ENCODE data around the gene PHF3. TPM values are rescaled to one million over a fixed set of nuclear protein-coding genes. Genes with fewer than 3 reads are reported as not detected.

The PHF3 gene
- total RNA-seq, 1 experiment from 2014 or later: 66.6 TPM

- no peaks in the 10 kb centered on the region for H3K9me3 ChIP-seq (ENCODE audit: control insufficient read depth, low read depth, low read length)
- no peaks in the 10 kb centered on the region for H4K20me1 ChIP-seq (ENCODE audit: control insufficient read depth, insufficient read depth, insufficient read length)
- Mint-ChIP-seq H3K4me1 (peaks cover 37 to 43% of the 10 kb centered on the region in 2 experiments), H3K4me3 (peak overlapping the region in 1 of 2 experiments; percentile 86; a peak in 4 of 5 replicates), H3K27ac (no peak overlapping the region), H3K27me3 (ENCODE audit: low read depth) (peaks cover 48% of the 10 kb centered on the region), H3K9me3 (no peaks in the 10 kb centered on the region; a peak in 1 of 5 replicates), H3K36me3 (ENCODE audit: insufficient read depth in 1 of 3, low read depth in 3 of 3) (peaks cover 0 to 2% (median 2%) of the 10 kb centered on the region in 3 experiments; a peak in 3 of 7 replicates)
- no peak overlapping the region for H3K23ac ChIP-seq (ENCODE audit: insufficient read length, low read depth, low read length)
- no peak overlapping the region for H3K14ac ChIP-seq (ENCODE audit: insufficient read depth, low read length)
- H3K18ac ChIP-seq (ENCODE audit: insufficient read length, low read depth, low read length): no peak overlapping the region
- H3K56ac ChIP-seq (ENCODE audit: insufficient read length, low read depth, low read length): no peak overlapping the region
- H3K27me3 ChIP-seq (ENCODE audit: insufficient read depth, low read length): no peaks in the 10 kb centered on the region
- H3K4ac ChIP-seq (ENCODE audit: low read depth, low read length): no peak overlapping the region
- H4K5ac ChIP-seq (ENCODE audit: insufficient read length, low read depth, low read length): no peak overlapping the region
- H2BK5ac ChIP-seq (ENCODE audit: insufficient read length, low read length): no peak overlapping the region
- no peak overlapping the region for H2AK5ac ChIP-seq (ENCODE audit: insufficient read length, low read length)
- no peak overlapping the region for H3K27ac ChIP-seq (ENCODE audit: insufficient read length, low read depth, low read length)
- peaks cover 4% of the 10 kb centered on the region; the same call in 1 of the 2 replicates for H3K4me1 ChIP-seq (ENCODE audit: insufficient read depth, low read length)
- no peak overlapping the region for H4K8ac ChIP-seq (replicated peaks; ENCODE audit: insufficient read length, low read depth, low read length)
- no peaks in the 10 kb centered on the region for H3K23me2 ChIP-seq (ENCODE audit: insufficient read length, low read depth, low read length, poor library complexity, severe bottlenecking)
- H2BK12ac ChIP-seq (ENCODE audit: insufficient read length, low read depth, low read length): no peak overlapping the region
- H2BK20ac ChIP-seq (ENCODE audit: low read depth, low read length, poor library complexity, severe bottlenecking): no peak overlapping the region
- no peak overlapping the region for H3K4me2 ChIP-seq (ENCODE audit: insufficient read depth, insufficient read length, low read length)
- no peak overlapping the region for H3K9ac ChIP-seq (ENCODE audit: extremely low read depth, insufficient read length, low read length)
- H2AFZ ChIP-seq (ENCODE audit: low read length): no peak overlapping the region
- H4K91ac ChIP-seq (ENCODE audit: insufficient read length, low read depth, low read length): no peak overlapping the region
- H2BK120ac ChIP-seq (ENCODE audit: low read depth, low read length, poor library complexity, severe bottlenecking): no peak overlapping the region
- H3T11ph ChIP-seq (ENCODE audit: low read length): no peak overlapping the region
- DNase-seq: no peak
- no peak for TF ChIP-seq CTCF (conservative IDR thresholded peaks at IDR 0.05)
- WGBS (ENCODE audit: extremely low coverage, insufficient read length, low lambda C conversion rate): no CpG with 5 or more reads among the region's 2 CpGs
- no peaks in the 10 kb centered on the region for H3K79me1 ChIP-seq (ENCODE audit: insufficient read depth, low read depth, low read length, poor library complexity, severe bottlenecking)
- peaks cover 17% of the 10 kb centered on the region; the same call in 1 of the 2 replicates for H3K79me2 ChIP-seq (ENCODE audit: insufficient read depth, low read length)
- no peak overlapping the region for H2BK15ac ChIP-seq (ENCODE audit: low read depth, low read length)
These were observed 972 bp upstream of the PHF3 start for GRCh38 chr6:63634630-63635029.

Data from H9 (cell line).